Jurkat, Clone E6-1 (cell line): ENCODE data around the gene MSTN.
"Not testable (repeated sequence)": the region's sequence is repeated elsewhere in the genome, so short reads cannot be mapped to it uniquely, and the experiment has no call there.

Source experiments
- DNase-seq: peaks from one replicate; pipeline ENCODE4 v3.0.0-alpha.2; 2011; ENCODE audit warnings: low read depth, low spot score
- H3K4me3 ChIP-seq: 2 replicates; pipeline ENCODE4 v1.5.1; 2011; ENCODE audit warnings: mild to moderate bottlenecking, low read length, control low read depth, moderate library complexity

MSTN gene

GRCh38 chr2:190069936-190070696 lies 7.6 kb upstream of the MSTN start:
- DNase-seq, result peak; percentile 68

GRCh38 chr2:190068764-190069163 lies 6.2 kb upstream of the MSTN start:
- H3K4me3 ChIP-seq, result no peak overlapping the region
- no peak for DNase-seq

More at GRCh38 chr2:190069936-190070696, 7.6 kb upstream of the MSTN start:
- no peak overlapping the region for H3K4me3 ChIP-seq

- H3K4me3 ChIP-seq, result no peak overlapping the region
- DNase-seq, result no peak
Observed at GRCh38 chr2:190065839-190066238, 3.3 kb upstream of the MSTN start.

- H3K4me3 ChIP-seq, result no peak overlapping the region
- DNase-seq, result no peak
Observed at GRCh38 chr2:190063624-190064023, 1.1 kb upstream of the MSTN start.

- H3K4me3 ChIP-seq, result no peak overlapping the region
- DNase-seq, result no peak
Observed at GRCh38 chr2:190062053-190062452, 476 bp downstream of the MSTN start.

GRCh38 chr2:190060626-190061025 lies 1.9 kb downstream of the MSTN start:
- DNase-seq, result no peak
- no peak overlapping the region for H3K4me3 ChIP-seq

GRCh38 chr2:190060019-190060418 lies 2.5 kb downstream of the MSTN start:
- DNase-seq, result no peak
- no peak overlapping the region for H3K4me3 ChIP-seq

- DNase-seq, result no peak
- H3K4me3 ChIP-seq, result no peak overlapping the region
Observed at GRCh38 chr2:190053426-190053825, 9.1 kb downstream of the MSTN start.

GRCh38 chr2:190052307-190052706 lies 10.2 kb downstream of the MSTN start:
- H3K4me3 ChIP-seq, result no peak overlapping the region
- no peak for DNase-seq

- no peak for DNase-seq
- no peak overlapping the region for H3K4me3 ChIP-seq
Observed at GRCh38 chr2:190051223-190051622, 11.3 kb downstream of the MSTN start.

- DNase-seq, result no peak
- no peak overlapping the region for H3K4me3 ChIP-seq
Observed at GRCh38 chr2:190050001-190050400, 12.5 kb downstream of the MSTN start.

GRCh38 chr2:190044866-190045265 lies 17.7 kb downstream of the MSTN start:
- H3K4me3 ChIP-seq, result no peak overlapping the region
- DNase-seq, result no peak

GRCh38 chr2:190043441-190043840 lies 19.1 kb downstream of the MSTN start:
- H3K4me3 ChIP-seq, result no peak overlapping the region
- no peak for DNase-seq

- H3K4me3 ChIP-seq, result no peak overlapping the region
- DNase-seq, result no peak
Observed at GRCh38 chr2:190036071-190036470, 26.5 kb downstream of the MSTN start.

- not testable (repeated sequence) for DNase-seq, H3K4me3 ChIP-seq
Observed at GRCh38 chr2:190034417-190034816, 28.1 kb downstream of the MSTN start.

- DNase-seq, result no peak
- H3K4me3 ChIP-seq, result no peak overlapping the region
Observed at GRCh38 chr2:190031969-190032618, 30.4 kb downstream of the MSTN start.

- DNase-seq, result peak; percentile 55
- no peak overlapping the region for H3K4me3 ChIP-seq
Observed at GRCh38 chr2:190023860-190024259, 38.7 kb downstream of the MSTN start.

GRCh38 chr2:190020720-190021119 lies 41.8 kb downstream of the MSTN start:
- DNase-seq, result no peak
- H3K4me3 ChIP-seq, result no peak overlapping the region

- DNase-seq, result no peak
- no peak overlapping the region for H3K4me3 ChIP-seq
Observed at GRCh38 chr2:190017837-190018236, 44.7 kb downstream of the MSTN start.

GRCh38 chr2:190015969-190016368 lies 46.6 kb downstream of the MSTN start:
- H3K4me3 ChIP-seq, DNase-seq: not testable (repeated sequence)
